ENCODE results near the gene CHSY1.

DNA sequence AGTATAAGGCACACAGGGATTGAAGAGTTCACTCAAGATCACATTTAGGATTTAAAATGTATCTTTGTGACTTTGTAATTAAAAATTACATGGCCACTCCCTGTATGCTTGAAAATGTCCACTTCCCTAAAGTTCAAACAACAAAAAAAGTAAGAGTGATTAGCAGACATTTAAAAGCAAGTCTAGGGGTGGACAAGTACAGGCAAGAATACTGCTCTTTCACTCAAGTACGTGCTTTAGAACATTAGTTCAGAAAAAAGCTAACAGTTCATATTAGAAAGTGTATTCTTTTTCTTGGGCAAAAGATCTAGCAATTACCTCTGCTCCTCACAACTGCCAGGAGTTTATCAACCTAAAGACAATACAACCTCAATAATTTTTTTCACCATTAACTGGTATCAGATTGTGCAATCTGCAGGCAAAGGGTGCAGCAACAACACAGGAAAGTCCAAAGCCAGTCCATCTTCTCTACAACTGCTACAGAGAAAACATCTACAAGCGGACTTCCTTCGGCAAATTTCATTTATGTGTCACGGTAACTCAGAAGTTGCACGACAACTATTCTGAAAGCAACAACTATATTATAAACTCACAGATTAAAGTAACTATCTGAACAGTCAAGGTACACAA is 18.1 kb downstream of the CHSY1 start:
- TF ChIP-seq, protein P1, sequence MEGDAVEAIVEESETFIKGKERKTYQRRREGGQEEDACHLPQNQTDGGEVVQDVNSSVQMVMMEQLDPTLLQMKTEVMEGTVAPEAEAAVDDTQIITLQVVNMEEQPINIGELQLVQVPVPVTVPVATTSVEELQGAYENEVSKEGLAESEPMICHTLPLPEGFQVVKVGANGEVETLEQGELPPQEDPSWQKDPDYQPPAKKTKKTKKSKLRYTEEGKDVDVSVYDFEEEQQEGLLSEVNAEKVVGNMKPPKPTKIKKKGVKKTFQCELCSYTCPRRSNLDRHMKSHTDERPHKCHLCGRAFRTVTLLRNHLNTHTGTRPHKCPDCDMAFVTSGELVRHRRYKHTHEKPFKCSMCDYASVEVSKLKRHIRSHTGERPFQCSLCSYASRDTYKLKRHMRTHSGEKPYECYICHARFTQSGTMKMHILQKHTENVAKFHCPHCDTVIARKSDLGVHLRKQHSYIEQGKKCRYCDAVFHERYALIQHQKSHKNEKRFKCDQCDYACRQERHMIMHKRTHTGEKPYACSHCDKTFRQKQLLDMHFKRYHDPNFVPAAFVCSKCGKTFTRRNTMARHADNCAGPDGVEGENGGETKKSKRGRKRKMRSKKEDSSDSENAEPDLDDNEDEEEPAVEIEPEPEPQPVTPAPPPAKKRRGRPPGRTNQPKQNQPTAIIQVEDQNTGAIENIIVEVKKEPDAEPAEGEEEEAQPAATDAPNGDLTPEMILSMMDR (IDR thresholded peaks at IDR 0.05): no peak
- no peak for TF ChIP-seq POLR2A (IDR thresholded peaks at IDR 0.05)
